Keratinocyte (primary cell): ENCODE data around the gene FKBP5.

ENCODE experiments used
- EZH2 ChIP-seq: IDR thresholded peaks from one replicate; pipeline ENCODE4 v1.6.1; 2012; ENCODE audit warnings: inconsistent platforms, mild to moderate bottlenecking, low read length, moderate library complexity
- TF ChIP-seq, protein P1 (sequence below), 3 experiments: IDR thresholded peaks in 1 of 3; conservative IDR thresholded peaks in 1 of 3; optimal IDR thresholded peaks in 1 of 3; 2 replicates in 2 of 3; 3 replicates in 1 of 3; pipeline versions ENCODE3 to v1.5.1; 2011; ENCODE audit warnings: low read length in 3 of 3, mild to moderate bottlenecking in 3 of 3, moderate library complexity in 2 of 3, control low read depth in 1 of 3, inconsistent platforms in 1 of 3; ENCODE audit not compliant: insufficient read depth in 2 of 3; ENCODE audit errors: extremely low read depth in 1 of 3

- TF ChIP-seq, protein P1, sequence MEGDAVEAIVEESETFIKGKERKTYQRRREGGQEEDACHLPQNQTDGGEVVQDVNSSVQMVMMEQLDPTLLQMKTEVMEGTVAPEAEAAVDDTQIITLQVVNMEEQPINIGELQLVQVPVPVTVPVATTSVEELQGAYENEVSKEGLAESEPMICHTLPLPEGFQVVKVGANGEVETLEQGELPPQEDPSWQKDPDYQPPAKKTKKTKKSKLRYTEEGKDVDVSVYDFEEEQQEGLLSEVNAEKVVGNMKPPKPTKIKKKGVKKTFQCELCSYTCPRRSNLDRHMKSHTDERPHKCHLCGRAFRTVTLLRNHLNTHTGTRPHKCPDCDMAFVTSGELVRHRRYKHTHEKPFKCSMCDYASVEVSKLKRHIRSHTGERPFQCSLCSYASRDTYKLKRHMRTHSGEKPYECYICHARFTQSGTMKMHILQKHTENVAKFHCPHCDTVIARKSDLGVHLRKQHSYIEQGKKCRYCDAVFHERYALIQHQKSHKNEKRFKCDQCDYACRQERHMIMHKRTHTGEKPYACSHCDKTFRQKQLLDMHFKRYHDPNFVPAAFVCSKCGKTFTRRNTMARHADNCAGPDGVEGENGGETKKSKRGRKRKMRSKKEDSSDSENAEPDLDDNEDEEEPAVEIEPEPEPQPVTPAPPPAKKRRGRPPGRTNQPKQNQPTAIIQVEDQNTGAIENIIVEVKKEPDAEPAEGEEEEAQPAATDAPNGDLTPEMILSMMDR (optimal IDR thresholded peaks at IDR 0.05 in 1 of 3, IDR thresholded peaks at IDR 0.05 in 1 of 3, conservative IDR thresholded peaks at IDR 0.05 in 1 of 3; ENCODE audit: extremely low read depth in 1 of 3, insufficient read depth in 2 of 3, low read length in 3 of 3) = no peak
- no peak for TF ChIP-seq EZH2
These were observed 164.2 kb downstream of the FKBP5 start for GRCh38 chr6:35524380-35525020.
